ENCODE measurements around the gene TREML1. TPM values are rescaled to one million over a fixed set of nuclear protein-coding genes. Genes with fewer than 3 reads are reported as not detected.
"Not testable (repeated sequence)": the region's sequence is repeated elsewhere in the genome, so short reads cannot be mapped to it uniquely, and the experiment has no call there.

TREML1 gene
- total RNA-seq, 4 donors from 2014 or later: not detected

DNA sequence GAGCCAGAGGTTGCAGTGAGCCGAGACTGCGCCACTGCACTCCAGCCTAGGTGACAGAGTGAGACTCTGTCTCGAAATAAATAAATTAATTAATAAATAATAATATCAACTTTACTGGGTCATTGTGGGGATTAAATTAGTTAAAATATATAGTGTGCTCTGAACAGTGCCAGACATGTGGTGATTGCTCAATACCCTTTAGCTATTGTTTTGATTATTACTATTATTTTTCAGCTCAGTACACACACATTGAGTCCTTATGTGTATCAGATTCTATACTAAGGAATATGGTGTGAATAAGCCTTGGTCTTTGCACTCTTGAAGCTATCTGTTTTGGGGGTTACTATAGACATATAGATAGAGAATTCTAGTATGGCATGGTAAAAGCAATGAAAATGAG is 28.9 kb downstream of the TREML1 start:
- Histone ChIP-seq H3K27ac (no peak overlapping the region), H3K9me3 (no peaks in the 10 kb centered on the region), H3K27me3 (no peaks in the 10 kb centered on the region), H3K4me3 (no peak overlapping the region), H3K36me3 (peaks cover 5% of the 10 kb centered on the region), H3K4me1 (no peaks in the 10 kb centered on the region)
- TF ChIP-seq, protein P1, sequence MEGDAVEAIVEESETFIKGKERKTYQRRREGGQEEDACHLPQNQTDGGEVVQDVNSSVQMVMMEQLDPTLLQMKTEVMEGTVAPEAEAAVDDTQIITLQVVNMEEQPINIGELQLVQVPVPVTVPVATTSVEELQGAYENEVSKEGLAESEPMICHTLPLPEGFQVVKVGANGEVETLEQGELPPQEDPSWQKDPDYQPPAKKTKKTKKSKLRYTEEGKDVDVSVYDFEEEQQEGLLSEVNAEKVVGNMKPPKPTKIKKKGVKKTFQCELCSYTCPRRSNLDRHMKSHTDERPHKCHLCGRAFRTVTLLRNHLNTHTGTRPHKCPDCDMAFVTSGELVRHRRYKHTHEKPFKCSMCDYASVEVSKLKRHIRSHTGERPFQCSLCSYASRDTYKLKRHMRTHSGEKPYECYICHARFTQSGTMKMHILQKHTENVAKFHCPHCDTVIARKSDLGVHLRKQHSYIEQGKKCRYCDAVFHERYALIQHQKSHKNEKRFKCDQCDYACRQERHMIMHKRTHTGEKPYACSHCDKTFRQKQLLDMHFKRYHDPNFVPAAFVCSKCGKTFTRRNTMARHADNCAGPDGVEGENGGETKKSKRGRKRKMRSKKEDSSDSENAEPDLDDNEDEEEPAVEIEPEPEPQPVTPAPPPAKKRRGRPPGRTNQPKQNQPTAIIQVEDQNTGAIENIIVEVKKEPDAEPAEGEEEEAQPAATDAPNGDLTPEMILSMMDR (IDR thresholded peaks at IDR 0.05): no peak
- no peak for TF ChIP-seq POLR2AphosphoS5 (IDR thresholded peaks at IDR 0.05)
- TF ChIP-seq EP300 (IDR thresholded peaks at IDR 0.05): no peak
- no peak for TF ChIP-seq POLR2A (IDR thresholded peaks at IDR 0.05)
- DNase-seq (ENCODE audit: low spot score in 2 of 2): no peak
- WGBS: 99% methylated on average over 3 of the region's 3 CpGs

DNA sequence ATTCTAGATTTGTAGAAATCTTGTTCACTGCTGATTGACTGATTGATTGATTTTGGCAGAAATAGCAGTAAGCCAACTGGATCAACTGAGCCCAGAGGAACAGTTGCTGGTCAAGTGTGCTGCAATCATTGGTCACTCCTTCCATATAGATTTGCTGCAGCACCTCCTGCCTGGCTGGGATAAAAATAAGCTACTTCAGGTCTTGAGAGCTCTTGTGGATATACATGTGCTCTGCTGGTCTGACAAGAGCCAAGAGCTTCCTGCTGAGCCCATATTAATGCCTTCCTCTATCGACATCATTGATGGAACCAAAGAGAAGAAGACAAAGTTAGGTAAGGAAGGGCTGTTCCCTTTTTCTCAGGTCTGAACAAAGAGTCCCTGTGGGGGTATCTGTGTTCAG is 31.2 kb downstream of the TREML1 start:
- WGBS: 94% methylated on average over 1 of the region's 1 CpG
- H3K4me3 ChIP-seq: no peak overlapping the region
- peaks cover 5% of the 10 kb centered on the region for H3K36me3 ChIP-seq
- TF ChIP-seq POLR2AphosphoS5 (IDR thresholded peaks at IDR 0.05) (no peak), POLR2A (IDR thresholded peaks at IDR 0.05) (no peak), EP300 (IDR thresholded peaks at IDR 0.05) (no peak)
- TF ChIP-seq, protein P1 (IDR thresholded peaks at IDR 0.05): no peak
- H3K27ac ChIP-seq: no peak overlapping the region
- no peaks in the 10 kb centered on the region for H3K9me3 ChIP-seq
- no peaks in the 10 kb centered on the region for H3K27me3 ChIP-seq
- no peaks in the 10 kb centered on the region for H3K4me1 ChIP-seq
- no peak for DNase-seq (ENCODE audit: low spot score in 2 of 2)

- WGBS: 93% methylated on average over 1 of the region's 1 CpG
- Histone ChIP-seq H3K4me1 (no peaks in the 10 kb centered on the region), H3K9me3 (no peaks in the 10 kb centered on the region), H3K4me3 (no peak overlapping the region), H3K27ac (no peak overlapping the region), H3K27me3 (no peaks in the 10 kb centered on the region), H3K36me3 (peaks cover 5% of the 10 kb centered on the region)
- TF ChIP-seq EP300 (IDR thresholded peaks at IDR 0.05): no peak
- no peak for TF ChIP-seq POLR2AphosphoS5 (IDR thresholded peaks at IDR 0.05)
- TF ChIP-seq, protein P1 (IDR thresholded peaks at IDR 0.05): no peak
- no peak for TF ChIP-seq POLR2A (IDR thresholded peaks at IDR 0.05)
- no peak for DNase-seq (ENCODE audit: low spot score in 2 of 2)
These were observed 31.8 kb downstream of the TREML1 start for GRCh38 chr6:41122373-41122772.

- Histone ChIP-seq H3K4me3 (no peak overlapping the region), H3K27ac (no peak overlapping the region), H3K9me3 (no peaks in the 10 kb centered on the region), H3K36me3 (peaks cover 5% of the 10 kb centered on the region), H3K4me1 (no peaks in the 10 kb centered on the region), H3K27me3 (no peaks in the 10 kb centered on the region)
- no peak for TF ChIP-seq POLR2A (IDR thresholded peaks at IDR 0.05)
- no peak for TF ChIP-seq POLR2AphosphoS5 (IDR thresholded peaks at IDR 0.05)
- TF ChIP-seq, protein P1 (IDR thresholded peaks at IDR 0.05): no peak
- TF ChIP-seq EP300 (IDR thresholded peaks at IDR 0.05): no peak
- DNase-seq (ENCODE audit: low spot score in 2 of 2): no peak
- WGBS: 59% methylated on average over 1 of the region's 1 CpG
These were observed 34.1 kb downstream of the TREML1 start for GRCh38 chr6:41120058-41120457.

- Histone ChIP-seq H3K36me3 (peaks cover 5% of the 10 kb centered on the region), H3K27me3 (no peaks in the 10 kb centered on the region), H3K4me3 (no peak overlapping the region), H3K27ac (no peak overlapping the region), H3K9me3 (no peaks in the 10 kb centered on the region), H3K4me1 (no peaks in the 10 kb centered on the region)
- DNase-seq (ENCODE audit: low spot score in 2 of 2): no peak
- TF ChIP-seq, protein P1 (IDR thresholded peaks at IDR 0.05): no peak
- TF ChIP-seq POLR2A (IDR thresholded peaks at IDR 0.05) (no peak), EP300 (IDR thresholded peaks at IDR 0.05) (no peak)
- 52% methylated on average over 1 of the region's 1 CpG for WGBS
These were observed 34.6 kb downstream of the TREML1 start for GRCh38 chr6:41119508-41119907.

DNA sequence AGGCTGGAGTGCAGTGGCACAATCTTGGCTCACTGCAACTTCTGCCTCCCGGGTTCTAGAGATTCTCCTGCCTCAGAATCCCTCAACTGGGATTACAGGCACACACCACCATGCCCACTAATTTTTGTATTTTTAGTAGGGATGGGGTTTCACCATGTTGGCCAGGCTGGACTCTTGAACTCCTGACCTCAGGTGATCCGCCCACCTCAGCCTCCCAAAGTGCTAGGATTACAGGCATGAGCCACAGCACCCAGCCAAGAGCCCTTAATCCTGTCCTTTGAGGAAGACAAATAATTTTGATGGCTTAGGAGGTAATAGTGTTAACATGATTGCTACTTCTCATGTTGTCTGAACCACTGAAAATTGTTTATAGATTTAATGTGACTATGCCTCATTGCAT is 39.1 kb downstream of the TREML1 start:
- WGBS: 85% methylated on average over 2 of the region's 2 CpGs

More for the DNA sequence above, 39.1 kb downstream of the TREML1 start:
- H3K27me3 ChIP-seq; H3K4me1 ChIP-seq; H3K4me3 ChIP-seq; H3K36me3 ChIP-seq; H3K9me3 ChIP-seq; H3K27ac ChIP-seq; DNase-seq (ENCODE audit: low spot score in 2 of 2): not testable (repeated sequence)

All from suprapubic skin (tissue), 4 donors.